GM12865 (cell line): Measurements from ENCODE around the gene NIFK.

Experiments used
- DNase-seq: peaks from one replicate; pipeline ENCODE4 v3.0.0; 2010; ENCODE audit warnings: low read depth
- H3K4me3 ChIP-seq: 2 replicates; pipeline ENCODE4 v1.5.1; 2011; ENCODE audit warnings: mild to moderate bottlenecking, low read depth, low read length, control low read depth
- TF ChIP-seq, protein P1 (sequence below): IDR thresholded peaks from 2 replicates; pipeline ENCODE4 v1.5.1; 2011; ENCODE audit warnings: low read length, control low read depth, low read depth, inconsistent platforms; ENCODE audit not compliant: insufficient read depth; ENCODE audit errors: missing control alignments

Gene NIFK

DNA sequence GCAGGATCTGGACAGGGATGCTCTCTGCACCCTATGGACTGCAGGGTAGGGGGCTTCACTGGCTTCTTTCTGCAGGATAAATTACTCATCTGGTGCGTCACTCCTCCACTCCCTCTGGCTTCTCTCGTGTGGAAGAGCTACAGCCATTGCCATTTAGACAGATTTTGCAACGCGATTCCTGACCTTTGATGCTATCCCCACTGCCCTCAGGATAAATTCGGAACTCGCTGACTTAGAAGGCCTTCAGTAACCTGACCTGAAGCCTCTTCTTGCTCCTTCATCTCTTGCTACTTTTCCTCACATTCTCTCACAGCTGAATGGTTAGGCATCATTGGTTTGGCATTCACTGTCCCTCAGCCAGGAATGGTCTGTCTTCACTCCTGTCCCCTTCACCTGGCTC lies 5.3 kb downstream of the NIFK start:
- TF ChIP-seq, protein P1, sequence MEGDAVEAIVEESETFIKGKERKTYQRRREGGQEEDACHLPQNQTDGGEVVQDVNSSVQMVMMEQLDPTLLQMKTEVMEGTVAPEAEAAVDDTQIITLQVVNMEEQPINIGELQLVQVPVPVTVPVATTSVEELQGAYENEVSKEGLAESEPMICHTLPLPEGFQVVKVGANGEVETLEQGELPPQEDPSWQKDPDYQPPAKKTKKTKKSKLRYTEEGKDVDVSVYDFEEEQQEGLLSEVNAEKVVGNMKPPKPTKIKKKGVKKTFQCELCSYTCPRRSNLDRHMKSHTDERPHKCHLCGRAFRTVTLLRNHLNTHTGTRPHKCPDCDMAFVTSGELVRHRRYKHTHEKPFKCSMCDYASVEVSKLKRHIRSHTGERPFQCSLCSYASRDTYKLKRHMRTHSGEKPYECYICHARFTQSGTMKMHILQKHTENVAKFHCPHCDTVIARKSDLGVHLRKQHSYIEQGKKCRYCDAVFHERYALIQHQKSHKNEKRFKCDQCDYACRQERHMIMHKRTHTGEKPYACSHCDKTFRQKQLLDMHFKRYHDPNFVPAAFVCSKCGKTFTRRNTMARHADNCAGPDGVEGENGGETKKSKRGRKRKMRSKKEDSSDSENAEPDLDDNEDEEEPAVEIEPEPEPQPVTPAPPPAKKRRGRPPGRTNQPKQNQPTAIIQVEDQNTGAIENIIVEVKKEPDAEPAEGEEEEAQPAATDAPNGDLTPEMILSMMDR: no peak
- DNase-seq: no peak
- H3K4me3 ChIP-seq: no peak overlapping the region

DNA sequence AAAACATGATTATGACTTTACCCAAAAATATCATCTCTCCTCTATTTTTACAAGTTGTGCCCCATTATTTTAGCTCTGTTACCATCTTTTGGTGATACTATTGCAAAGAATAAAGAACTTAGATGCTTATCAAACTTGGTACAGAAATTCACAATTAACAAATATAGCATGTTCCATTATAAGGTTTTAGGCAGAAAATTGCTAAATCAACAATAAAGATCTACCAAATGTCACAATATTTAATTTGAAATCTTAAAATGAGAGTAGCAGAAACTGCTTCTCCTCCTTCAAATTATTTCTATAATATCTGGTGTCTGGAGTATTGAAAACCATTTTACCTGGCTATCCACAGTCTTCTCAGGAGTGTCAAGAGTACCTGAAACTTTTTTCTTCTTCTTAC lies 8.7 kb downstream of the NIFK start:
- no peak for DNase-seq
- no peak overlapping the region for H3K4me3 ChIP-seq
- TF ChIP-seq, protein P1: no peak

DNA sequence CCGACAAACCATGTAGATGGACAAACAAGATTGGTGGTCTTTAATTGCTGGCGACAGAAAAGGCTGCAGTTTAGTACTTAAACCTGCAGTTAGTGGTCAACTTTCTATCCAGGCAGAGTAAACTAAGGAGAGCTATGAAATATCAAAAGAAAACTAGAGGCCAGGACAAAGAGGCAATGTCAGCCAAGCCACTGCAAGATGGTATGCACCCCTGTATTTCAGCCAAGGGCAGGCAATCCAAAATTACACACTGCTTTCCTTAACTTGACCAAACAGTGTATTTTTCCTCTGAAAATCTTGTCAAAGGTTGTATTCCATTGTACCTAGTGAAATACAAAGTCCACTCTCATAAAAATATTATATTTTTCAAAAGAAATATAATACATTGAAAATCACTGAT lies 9.3 kb downstream of the NIFK start:
- H3K4me3 ChIP-seq: no peak overlapping the region
- TF ChIP-seq, protein P1: no peak
- no peak for DNase-seq

DNA sequence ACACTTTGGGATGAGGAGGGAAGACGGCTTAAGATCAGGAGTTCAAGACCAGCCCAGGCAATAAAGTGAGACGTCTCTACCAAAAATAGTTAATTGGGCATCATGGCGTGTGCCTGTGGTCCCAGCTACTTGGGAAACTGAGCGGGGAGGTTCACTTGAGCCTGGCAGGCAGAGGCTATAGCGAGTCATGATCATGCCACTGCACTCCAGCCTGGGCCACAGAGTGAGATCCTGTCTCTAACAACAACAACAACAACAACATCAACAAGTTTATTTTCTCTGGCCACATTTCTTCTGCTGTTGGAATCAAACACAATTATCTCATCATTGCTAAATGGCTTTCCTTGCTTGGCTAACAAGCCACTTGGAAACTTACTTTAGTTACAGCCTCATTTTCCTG lies 13.4 kb downstream of the NIFK start:
- no peak for DNase-seq
- TF ChIP-seq, protein P1: no peak
- H3K4me3 ChIP-seq: no peak overlapping the region

DNA sequence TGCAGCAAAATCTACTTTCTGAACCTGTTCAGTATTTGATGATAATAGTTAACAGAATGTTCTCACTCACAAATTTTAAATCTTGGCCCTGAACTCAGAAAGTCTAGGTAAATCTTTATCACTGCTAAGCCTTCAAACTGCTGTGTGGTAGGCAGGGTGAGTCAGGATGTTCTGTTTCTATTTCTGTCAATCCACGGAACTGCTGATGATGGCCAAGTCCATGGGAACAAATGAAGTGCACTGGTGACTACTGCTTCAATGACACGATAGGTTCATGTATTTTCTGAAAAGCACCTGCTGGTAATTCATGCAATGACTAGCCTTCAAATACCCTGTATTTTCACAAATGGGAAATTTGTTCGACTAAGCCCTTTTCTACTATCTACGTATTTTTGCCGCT lies 14.2 kb downstream of the NIFK start:
- H3K4me3 ChIP-seq: no peak overlapping the region
- TF ChIP-seq, protein P1: no peak
- DNase-seq: no peak

DNA sequence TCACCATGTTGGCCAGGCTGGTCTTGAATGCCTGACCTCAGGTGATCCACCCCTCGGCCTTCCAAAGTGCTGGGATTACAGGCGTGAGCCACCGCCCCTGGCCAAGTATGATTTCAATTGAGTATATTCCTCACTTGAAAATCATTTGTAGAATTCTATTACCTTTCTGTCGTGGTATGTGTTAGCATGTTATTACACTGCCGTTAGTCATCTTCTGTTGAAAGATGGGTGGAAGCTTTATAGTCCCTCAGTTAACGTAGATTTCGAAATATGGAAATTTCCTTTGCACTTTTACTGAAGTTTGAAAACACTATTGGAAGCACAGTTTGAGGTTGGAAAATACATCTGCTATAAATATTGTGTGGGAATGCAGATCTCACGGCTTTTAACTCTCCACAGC lies 14.7 kb downstream of the NIFK start:
- DNase-seq: no peak
- TF ChIP-seq, protein P1: no peak
- no peak overlapping the region for H3K4me3 ChIP-seq

DNA sequence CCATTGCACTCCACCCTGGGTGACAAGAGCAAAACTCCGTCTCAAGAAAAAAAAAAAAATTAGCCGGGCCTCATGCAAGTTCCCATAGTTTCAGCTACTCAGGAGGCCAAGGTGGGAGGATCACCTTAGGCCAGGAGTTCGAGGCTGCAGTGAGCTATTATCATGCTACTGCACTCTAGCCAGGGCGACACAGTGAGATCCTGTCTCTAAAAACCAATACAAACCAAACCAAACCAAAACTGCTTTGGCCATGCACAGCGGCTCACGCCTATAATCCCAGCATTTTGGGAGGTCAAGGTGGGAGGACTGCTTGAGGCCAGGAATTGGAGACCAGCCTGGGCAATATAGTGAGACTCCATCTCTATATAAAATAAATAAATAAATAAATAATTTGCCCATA lies 19.1 kb downstream of the NIFK start:
- DNase-seq: no peak
- TF ChIP-seq, protein P1: no peak
- H3K4me3 ChIP-seq: no peak overlapping the region
